HG03108 (cell line): ENCODE data around the gene NAE1.
"Not testable (repeated sequence)": the region's sequence is repeated elsewhere in the genome, so short reads cannot be mapped to it uniquely, and the experiment has no call there.

Experiments
- ATAC-seq: cut with Tn5 transposase; IDR thresholded peaks from one replicate; pipeline ENCODE4 v1.9.1; 2021; ENCODE audit warnings: moderate library complexity; ENCODE audit not compliant: unreplicated experiment

Gene NAE1

DNA sequence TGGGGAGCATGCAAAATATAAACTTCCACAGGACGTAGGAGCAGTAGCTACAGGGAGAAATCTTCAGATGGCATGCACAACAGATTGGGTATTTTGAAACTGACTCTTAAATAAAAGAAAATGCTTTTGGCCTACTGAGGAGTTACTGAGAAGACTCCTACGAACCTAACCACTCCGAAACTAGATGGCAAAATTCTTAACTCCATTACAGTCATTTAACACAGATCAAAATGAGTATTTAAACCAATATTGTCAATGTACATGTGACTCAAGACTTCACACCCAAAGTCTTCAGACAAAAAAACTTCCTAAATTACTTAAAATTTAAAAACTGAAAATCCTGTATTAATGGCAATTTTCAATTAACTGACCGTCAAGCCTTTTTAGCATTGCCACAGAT, 21.0 kb downstream of the NAE1 start:
- ATAC-seq = no peak

DNA sequence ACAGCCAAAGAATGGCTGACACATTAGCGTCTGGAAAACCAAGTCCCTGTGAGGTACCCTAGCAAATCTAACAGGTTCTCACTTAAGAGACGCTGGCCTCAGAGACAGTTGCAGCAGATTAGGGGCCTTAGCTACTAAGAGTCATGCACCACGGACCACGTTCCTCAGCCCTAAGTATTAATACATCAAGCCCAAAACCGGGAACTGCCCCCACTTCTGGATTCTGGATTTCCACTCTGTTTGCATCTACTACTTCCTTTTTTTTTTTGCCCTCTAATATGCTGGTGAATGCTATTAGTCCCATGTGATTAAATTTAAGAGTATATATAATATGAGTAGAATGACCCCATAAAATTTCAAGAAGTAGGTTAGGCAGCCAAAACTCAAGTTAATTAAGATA, 28.6 kb downstream of the NAE1 start:
- ATAC-seq = no peak

DNA sequence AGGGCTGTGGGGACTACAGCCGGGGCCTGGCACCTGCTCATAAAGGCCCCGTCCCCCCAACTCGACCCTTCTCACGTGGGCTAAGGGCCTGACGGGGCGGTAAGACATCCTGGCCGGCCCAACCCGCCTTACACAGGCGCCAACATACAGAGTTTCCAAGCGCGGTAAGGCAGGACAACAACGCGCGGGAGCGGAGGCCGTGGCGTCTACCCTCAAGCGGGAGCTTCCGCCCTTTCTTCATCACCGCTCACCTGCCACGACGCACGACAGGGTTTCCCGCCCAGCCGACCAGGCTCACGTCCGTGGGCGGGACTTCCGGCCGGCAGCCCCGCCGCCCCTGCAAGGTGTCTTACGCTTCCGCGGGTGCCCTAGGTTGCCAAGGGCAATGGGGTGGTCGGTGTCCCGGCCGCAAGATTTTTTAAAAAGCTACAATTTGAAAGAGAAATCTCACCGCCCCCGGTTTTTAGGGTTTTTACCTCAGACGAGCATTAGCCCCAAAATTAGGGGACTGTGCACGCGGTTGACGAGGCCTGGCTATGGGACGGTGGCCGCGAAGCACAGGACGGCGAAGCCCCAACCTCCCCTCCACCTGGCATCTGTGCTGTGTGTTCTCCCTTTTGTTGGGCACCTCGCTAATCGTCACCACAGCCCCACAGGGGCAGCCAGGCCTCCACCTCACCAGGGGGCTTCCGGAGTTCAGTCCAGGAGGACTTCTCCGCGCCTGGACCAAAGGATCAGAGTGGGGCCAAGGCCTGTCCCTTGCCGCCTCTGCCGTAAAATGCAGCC, 29.3 kb downstream of the NAE1 start, which contains the start of gene TERB1:
Gene TERB1 (minus strand): TSS at position 265 of the 786 bp plus-strand sequence. CDS start 4,786 bp downstream, outside the sequence.
- ATAC-seq = no peak

DNA sequence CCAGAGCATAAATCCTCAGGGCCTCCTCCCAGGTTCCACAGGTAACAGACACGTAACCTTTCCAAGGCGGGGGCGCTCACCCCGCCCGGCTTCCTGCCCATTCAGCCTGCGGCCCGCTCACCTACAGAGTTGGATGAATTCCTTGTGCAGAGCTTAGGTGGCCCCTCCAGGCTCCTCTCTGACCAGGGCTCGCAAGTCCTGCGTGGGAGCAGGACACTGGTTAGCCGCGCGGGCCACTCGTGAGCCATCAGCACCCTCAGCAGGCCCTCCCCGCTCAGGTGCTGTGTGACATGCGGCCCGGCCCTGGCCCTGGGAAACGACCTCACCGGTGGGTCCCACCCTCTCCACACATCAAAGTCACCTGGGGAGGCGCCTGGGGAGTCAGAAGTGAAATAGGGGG, 29.9 kb downstream of the NAE1 start:
- no peak for ATAC-seq

DNA sequence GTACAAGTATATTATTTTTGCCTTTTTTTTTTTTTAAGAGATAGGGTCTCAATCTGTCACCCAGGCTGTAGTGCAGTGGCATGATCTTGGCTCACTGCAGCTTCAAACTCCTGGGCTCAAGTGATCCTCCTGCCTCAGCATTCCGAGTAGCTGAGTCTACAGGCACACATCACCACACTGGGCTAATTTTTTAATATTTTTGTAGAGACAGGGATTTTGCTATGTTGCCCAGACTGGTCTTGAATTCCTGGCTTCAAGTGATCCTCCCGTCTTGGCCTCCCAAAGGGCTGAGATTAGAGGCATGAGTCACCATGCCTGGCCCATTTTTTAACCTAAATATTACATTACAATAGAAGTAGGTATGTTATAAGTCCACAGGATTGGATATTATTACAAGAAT, 32.6 kb downstream of the NAE1 start:
- no peak for ATAC-seq

DNA sequence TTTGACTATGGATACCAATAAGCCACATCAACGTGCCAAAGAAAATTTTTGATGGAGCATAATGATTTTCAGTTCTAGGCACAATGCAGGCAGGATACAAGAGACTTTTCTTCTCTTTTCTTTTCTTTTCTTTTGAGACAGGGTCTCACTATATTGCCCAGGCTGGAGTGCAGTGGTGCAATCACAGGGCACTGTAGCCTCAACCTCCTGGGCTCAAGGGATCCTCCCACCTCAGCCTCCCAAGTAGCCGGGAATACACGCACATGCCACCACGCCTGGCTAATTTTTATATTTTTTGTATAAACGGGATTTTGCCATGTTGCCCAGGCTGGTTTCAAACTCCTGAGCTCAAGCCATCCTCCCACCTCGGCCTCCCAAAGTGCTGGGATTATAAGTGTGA, 36.8 kb downstream of the NAE1 start:
- ATAC-seq = not testable (repeated sequence)

DNA sequence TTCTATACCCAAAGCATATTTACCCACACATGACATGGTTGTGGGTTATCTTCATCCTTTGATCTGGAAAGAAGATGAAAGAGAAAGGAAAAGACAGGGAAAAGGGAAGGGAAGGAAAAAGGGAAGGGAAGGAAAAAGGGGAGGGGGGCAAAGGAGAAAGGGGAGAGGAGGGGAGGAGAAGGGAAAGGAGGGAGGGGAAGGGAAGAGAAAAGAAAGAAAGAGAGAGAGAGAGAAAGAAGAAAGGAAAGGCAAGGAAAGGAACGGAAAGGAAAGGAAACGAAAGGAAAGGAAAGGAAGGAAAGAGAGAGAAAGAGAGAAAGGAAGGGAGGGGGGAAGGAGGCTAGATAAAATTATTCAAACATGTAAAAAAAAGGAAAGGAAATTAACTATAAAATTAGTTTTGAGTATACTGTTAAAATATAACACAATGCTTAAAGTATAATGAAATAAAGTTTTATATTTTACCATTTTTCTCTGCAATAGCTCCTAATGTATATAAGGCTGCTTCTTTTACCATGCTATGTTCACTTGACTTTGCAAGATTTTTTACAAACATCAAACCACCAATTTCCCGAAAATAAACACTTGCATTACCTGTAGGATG, 40.5 kb downstream of the NAE1 start:
- ATAC-seq = no peak

DNA sequence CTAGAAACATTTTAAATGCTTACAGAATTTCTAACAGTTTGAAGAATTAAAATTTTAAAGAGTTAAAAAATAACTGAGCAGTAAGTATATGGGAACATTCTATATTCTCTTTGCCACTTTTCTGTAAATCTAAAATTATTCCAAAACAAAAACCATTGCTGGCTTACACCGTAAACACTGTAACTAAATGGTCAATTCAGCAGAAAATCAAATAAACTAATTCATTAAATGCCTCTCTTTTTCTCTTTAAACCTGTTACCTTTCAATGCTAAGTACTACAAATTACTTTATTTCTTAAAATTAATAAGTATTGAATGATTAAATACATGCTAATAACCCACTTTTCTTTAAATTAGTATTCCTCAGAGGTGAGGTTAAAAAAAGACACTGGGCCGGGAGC, 43.3 kb downstream of the NAE1 start:
- ATAC-seq = no peak

DNA sequence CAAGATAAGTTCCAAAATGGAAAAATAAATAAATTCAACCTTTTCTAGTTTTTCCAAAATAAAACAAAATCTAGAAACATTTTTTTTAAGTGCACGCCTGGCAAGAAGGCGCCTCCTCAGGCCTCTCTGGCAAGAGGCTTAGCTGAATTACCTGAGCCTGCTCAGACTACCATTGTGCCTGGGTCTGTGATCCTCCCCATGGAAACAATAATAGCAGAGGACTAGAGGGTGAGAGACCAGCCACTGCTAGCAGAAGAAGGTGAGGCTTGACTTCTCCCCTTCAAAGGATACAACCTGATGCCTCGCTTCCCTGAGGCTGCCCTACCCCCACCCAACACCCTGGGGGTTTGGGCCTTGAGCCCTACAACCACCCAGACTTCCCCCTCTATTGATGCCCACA, 44.2 kb downstream of the NAE1 start:
- ATAC-seq = no peak

DNA sequence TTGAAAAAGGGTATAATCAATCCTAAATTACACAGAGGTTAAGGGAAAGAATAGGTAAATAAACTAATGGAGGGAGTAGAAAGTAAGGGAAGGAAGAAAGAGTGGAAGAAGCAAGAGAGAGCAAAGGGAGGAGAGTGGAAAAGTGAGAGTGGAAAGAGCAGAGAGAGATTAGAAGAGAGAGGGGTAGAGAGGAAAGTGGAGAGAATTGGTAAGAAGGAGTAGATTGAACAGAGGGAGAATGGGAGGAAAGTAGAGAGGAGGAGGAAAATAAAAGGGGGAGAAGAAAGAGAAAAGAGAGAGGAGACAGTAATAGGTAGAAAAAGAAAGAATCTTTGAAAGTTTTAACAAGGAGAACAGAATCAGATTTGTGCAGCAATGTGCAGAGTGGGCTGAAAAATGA, 54.3 kb downstream of the NAE1 start:
- ATAC-seq = no peak

DNA sequence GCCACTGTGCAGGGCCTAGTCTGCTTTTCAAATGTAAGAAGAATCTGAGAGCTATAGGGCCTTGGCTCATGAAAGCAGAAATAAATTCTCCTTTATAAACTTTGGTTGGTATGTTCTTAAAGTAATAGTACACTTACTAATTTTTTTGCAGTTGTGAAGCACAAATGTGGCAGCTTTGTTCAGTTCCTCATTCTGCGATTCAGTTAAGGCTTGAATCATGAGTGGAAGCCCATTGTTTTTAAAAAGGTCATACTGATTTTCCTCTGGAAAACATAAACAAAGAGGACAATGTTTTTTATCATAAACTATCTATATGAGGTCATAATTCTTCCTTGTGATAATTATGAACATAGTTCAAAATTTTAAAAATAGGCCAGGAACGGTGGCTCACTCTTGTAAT, 55.8 kb downstream of the NAE1 start:
- no peak for ATAC-seq

DNA sequence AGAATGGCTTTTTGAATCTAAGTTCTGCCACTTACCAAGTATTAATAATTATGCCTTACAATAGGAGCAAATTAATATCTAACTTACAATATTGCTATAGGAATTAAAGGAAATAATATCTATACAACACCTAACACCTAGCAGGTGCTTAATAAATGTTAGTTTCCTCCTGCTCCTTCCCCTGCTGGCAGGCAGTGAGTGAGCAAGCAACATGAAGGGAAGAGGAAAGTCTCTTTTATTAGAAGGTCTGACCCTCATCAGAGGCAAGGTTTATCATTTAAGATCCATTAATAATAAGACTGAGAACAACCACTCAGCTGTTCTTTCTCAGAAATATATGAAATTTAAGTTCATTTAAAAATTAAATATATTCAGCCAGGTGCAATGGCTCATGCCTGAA, 72.7 kb downstream of the NAE1 start:
- ATAC-seq = no peak

DNA sequence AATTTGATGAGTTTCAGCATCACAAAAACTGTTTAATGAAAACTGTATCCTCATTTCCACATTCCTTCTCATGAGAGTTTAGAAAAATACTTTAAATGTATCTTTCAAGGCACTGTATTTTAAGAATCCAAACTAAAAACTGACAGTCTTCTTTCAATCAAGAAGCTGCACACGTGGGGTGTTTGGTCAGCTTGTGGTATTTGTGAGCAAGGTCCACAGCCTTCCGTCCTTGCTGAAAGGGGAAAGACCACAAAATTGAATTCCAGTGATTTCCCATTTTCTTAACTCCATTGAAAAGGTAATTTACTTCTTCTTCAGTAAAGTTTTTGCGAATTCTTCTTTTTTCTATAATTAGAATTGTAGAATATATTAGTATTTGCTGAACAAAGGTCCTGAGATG, 76.0 kb downstream of the NAE1 start:
- no peak for ATAC-seq

DNA sequence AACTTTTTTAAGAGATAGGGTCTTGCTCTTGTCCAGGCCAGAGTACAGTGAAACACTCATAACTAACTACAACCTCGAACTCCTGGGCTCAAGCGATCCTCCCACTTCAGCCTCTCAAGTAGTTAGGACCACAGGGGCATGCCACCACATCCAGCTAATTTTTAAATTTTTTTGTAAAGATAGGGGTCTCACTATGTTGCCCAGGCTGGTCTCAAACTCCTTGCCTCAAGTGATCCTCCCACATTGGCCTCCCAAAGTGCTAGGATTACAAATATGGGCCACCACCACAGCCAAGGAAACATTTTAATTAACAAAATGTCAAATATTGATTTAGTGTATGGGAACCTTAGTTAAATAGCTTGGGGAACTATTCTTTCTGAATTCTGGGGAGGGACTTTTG, 76.6 kb downstream of the NAE1 start:
- no peak for ATAC-seq

DNA sequence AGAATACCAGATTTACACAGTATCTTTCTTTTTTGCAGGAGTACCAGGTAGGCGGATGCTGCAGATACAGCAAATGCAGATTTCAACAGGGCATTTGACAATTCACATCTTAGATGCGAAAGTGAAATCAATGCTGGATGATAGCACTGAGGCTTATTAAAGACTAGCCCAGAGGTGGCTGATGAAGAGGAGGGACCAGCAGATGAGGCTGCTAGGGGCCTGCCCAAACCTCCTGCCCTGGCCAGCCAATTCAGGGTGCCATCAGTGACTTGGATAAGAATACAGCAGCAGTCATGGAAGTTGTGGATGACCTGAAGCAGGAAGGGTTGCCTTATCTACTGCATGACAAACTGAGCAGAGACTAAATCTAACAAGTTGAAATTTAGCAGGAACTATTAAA, 77.8 kb downstream of the NAE1 start:
- ATAC-seq = no peak
